HEK293 (cell line): ENCODE data around the gene CACNA1S.

Source experiments
- CTCF ChIP-seq: fragments of 450-650 bp; formaldehyde crosslinking; IDR thresholded peaks from 2 replicates; pipeline ENCODE4 v1.5.1; 2016; ENCODE audit warnings: missing biosample characterization, missing genetic modification characterization
- ZNF274 ChIP-seq, 2 experiments: fragments of 200-500 bp in 1 of 2; fragments of 450-650 bp in 1 of 2; sonication (Bioruptor generic) in 1 of 2; formaldehyde crosslinking in 1 of 2; IDR thresholded peaks; 2 replicates each; pipeline versions ENCODE4 v1.5.1 to v1.6.1; 2014 to 2016; ENCODE audit warnings: borderline replicate concordance in 1 of 2, inconsistent platforms in 1 of 2, low read length in 1 of 2, missing biosample characterization in 1 of 2, missing genetic modification characterization in 1 of 2
- ZNF639 ChIP-seq: fragments of 450-650 bp; formaldehyde crosslinking; IDR thresholded peaks from 2 replicates; pipeline ENCODE4 v1.5.1; 2016; ENCODE audit warnings: missing biosample characterization, missing genetic modification characterization
- TF ChIP-seq, protein P1 (sequence below): fragments of 450-650 bp; formaldehyde crosslinking; IDR thresholded peaks from 2 replicates; pipeline ENCODE4 v1.5.1; 2016; ENCODE audit warnings: missing biosample characterization, missing genetic modification characterization, borderline replicate concordance

DNA sequence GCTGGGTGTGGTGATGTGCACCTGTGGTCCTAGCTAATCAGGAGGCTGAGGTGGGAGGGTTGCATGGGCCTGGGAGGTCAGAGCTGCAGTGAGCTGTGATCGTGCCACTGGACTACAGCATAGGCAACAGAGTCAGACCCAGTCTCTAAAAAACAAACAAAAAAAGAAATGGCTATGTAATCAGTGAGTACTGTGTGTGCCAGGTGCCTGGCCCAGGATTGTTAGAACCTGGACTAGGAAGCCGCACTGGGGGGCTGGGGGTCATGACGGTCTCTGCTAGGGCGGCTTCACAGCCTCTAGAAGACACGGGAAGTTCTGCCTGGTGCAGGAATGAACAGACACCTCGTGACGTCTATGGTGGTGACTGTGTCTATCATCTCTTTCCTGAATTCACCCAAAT lies 33.6 kb upstream of the CACNA1S start:
- no peak for TF ChIP-seq CTCF (tag by site-specific recombination)
- TF ChIP-seq ZNF639 (tag by site-specific recombination) = no peak
- TF ChIP-seq, protein P1, sequence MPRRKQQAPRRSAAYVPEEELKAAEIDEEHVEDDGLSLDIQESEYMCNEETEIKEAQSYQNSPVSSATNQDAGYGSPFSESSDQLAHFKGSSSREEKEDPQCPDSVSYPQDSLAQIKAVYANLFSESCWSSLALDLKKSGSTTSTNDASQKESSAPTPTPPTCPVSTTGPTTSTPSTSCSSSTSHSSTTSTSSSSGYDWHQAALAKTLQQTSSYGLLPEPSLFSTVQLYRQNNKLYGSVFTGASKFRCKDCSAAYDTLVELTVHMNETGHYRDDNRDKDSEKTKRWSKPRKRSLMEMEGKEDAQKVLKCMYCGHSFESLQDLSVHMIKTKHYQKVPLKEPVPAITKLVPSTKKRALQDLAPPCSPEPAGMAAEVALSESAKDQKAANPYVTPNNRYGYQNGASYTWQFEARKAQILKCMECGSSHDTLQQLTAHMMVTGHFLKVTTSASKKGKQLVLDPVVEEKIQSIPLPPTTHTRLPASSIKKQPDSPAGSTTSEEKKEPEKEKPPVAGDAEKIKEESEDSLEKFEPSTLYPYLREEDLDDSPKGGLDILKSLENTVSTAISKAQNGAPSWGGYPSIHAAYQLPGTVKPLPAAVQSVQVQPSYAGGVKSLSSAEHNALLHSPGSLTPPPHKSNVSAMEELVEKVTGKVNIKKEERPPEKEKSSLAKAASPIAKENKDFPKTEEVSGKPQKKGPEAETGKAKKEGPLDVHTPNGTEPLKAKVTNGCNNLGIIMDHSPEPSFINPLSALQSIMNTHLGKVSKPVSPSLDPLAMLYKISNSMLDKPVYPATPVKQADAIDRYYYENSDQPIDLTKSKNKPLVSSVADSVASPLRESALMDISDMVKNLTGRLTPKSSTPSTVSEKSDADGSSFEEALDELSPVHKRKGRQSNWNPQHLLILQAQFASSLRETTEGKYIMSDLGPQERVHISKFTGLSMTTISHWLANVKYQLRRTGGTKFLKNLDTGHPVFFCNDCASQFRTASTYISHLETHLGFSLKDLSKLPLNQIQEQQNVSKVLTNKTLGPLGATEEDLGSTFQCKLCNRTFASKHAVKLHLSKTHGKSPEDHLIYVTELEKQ = no peak
- no peak for TF ChIP-seq ZNF274 (IDR thresholded peaks at IDR 0.05; ENCODE audit: low read length)
- TF ChIP-seq ZNF274 (tag by site-specific recombination; IDR thresholded peaks at IDR 0.05; ENCODE audit: borderline replicate concordance) = no peak
